HepG2 (cell line): ENCODE results near the gene UBR7. TPM values are rescaled to one million over a fixed set of nuclear protein-coding genes. Genes with fewer than 3 reads are reported as not detected.

Source experiments
- ADNP ChIP-seq: sonication (generic); formaldehyde crosslinking; IDR thresholded peaks from 2 replicates; pipeline ENCODE4 v1.4.0; 2020; ENCODE audit warnings: missing genetic modification reagents
- AFF4 ChIP-seq: sonication (generic); formaldehyde crosslinking; IDR thresholded peaks from 2 replicates; pipeline ENCODE4 v1.4.0; 2020; ENCODE audit warnings: missing genetic modification reagents
- DR1 ChIP-seq: sonication (generic); formaldehyde crosslinking; IDR thresholded peaks from 2 replicates; pipeline ENCODE4 v1.8.0; 2021; ENCODE audit warnings: mild to moderate bottlenecking, missing genetic modification reagents, inconsistent platforms
- FOXM1 ChIP-seq: sonication (generic); formaldehyde crosslinking; IDR thresholded peaks from 2 replicates; pipeline ENCODE4 v1.5.0; 2020; ENCODE audit warnings: missing genetic modification reagents
- MEIS2 ChIP-seq: sonication (generic); formaldehyde crosslinking; IDR thresholded peaks from 2 replicates; pipeline ENCODE4 v1.9.0; 2021; ENCODE audit warnings: mild to moderate bottlenecking, missing genetic modification reagents
- NCOA1 ChIP-seq: sonication (generic); formaldehyde crosslinking; IDR thresholded peaks from 2 replicates; pipeline ENCODE4 v1.9.0; 2021; ENCODE audit warnings: missing genetic modification reagents
- PAX8 ChIP-seq: sonication (generic); formaldehyde crosslinking; IDR thresholded peaks from 2 replicates; pipeline ENCODE4 v1.8.0; 2022; ENCODE audit warnings: mild to moderate bottlenecking, missing genetic modification reagents, borderline replicate concordance
- SMC3 ChIP-seq: IDR thresholded peaks from 2 replicates; pipeline ENCODE4 v1.6.1; 2011; ENCODE audit warnings: low read length, improper control_type of control experiment
- SNAI1 ChIP-seq: sonication (generic); formaldehyde crosslinking; IDR thresholded peaks from 2 replicates; pipeline ENCODE4 v1.5.0; 2020; ENCODE audit warnings: mild to moderate bottlenecking, missing genetic modification reagents, borderline replicate concordance
- SP1 ChIP-seq, 2 experiments: fragments of 450-650 bp in 1 of 2; sonication (generic) in 1 of 2; formaldehyde crosslinking in 1 of 2; IDR thresholded peaks; 2 replicates each; pipeline versions ENCODE4 v1.4.0 to v1.6.1; 2016 to 2020; ENCODE audit warnings: missing genetic modification reagents in 1 of 2
- ZBTB1 ChIP-seq: sonication (generic); formaldehyde crosslinking; IDR thresholded peaks from 2 replicates; pipeline ENCODE4 v1.4.0; 2020; ENCODE audit warnings: missing genetic modification reagents, borderline replicate concordance
- ZBTB33 ChIP-seq: sonication (generic); formaldehyde crosslinking; IDR thresholded peaks from 2 replicates; pipeline ENCODE4 v1.4.0; 2020; ENCODE audit warnings: missing genetic modification reagents
- ZBTB38 ChIP-seq: sonication (generic); formaldehyde crosslinking; IDR thresholded peaks from 2 replicates; pipeline ENCODE4 v1.5.1; 2020; ENCODE audit warnings: mild to moderate bottlenecking, missing genetic modification reagents
- ZBTB42 ChIP-seq: sonication (generic); formaldehyde crosslinking; IDR thresholded peaks from 2 replicates; pipeline ENCODE4 v1.5.0; 2020; ENCODE audit warnings: mild to moderate bottlenecking, missing genetic modification reagents
- ZFYVE20 ChIP-seq: sonication (generic); formaldehyde crosslinking; IDR thresholded peaks from 2 replicates; pipeline ENCODE4 v1.8.0; 2023; ENCODE audit warnings: low read depth, mild to moderate bottlenecking, moderate library complexity, missing genetic modification reagents, borderline replicate concordance
- ZNF224 ChIP-seq: sonication (generic); formaldehyde crosslinking; IDR thresholded peaks from 2 replicates; pipeline ENCODE4 v1.5.0; 2020; ENCODE audit warnings: mild to moderate bottlenecking, missing genetic modification reagents
- ZNF274 ChIP-seq: sonication (generic); formaldehyde crosslinking; IDR thresholded peaks from 2 replicates; pipeline ENCODE4 v1.5.1; 2020; ENCODE audit warnings: mild to moderate bottlenecking, missing genetic modification reagents
- ZNF468 ChIP-seq: sonication (generic); formaldehyde crosslinking; IDR thresholded peaks from 2 replicates; pipeline ENCODE4 v1.8.0; 2022; ENCODE audit warnings: mild to moderate bottlenecking, moderate library complexity, missing genetic modification reagents
- ZNF552 ChIP-seq: sonication (generic); formaldehyde crosslinking; IDR thresholded peaks from 2 replicates; pipeline ENCODE4 v1.9.0; 2022; ENCODE audit warnings: missing genetic modification reagents, mild to moderate bottlenecking, borderline replicate concordance
- ZNF605 ChIP-seq: sonication (generic); formaldehyde crosslinking; IDR thresholded peaks from 2 replicates; pipeline ENCODE4 v1.8.0; 2022; ENCODE audit warnings: mild to moderate bottlenecking, missing genetic modification reagents
- ZNF691 ChIP-seq: sonication (generic); formaldehyde crosslinking; IDR thresholded peaks from 2 replicates; pipeline ENCODE4 v1.4.0; 2020; ENCODE audit warnings: missing genetic modification reagents, low read depth, mild to moderate bottlenecking, borderline replicate concordance
- ZNF788 ChIP-seq: sonication (generic); formaldehyde crosslinking; IDR thresholded peaks from 2 replicates; pipeline ENCODE4 v1.5.0; 2020; ENCODE audit warnings: mild to moderate bottlenecking, missing genetic modification reagents, borderline replicate concordance
- polyA plus RNA-seq, 8 experiments: library from polyadenylated mRNA; depleted of rRNA in 3 of 8; stranded (reverse) in 7 of 8; unstranded in 1 of 8; fragments of >200 nt; fragmentation: Illumina TruSeq in 4 of 8; extraction: Trizol in 4 of 8; gene quantifications; 2 replicates each; pipeline versions ENCODE4 v1.2.1 to v1.2.3, GENCODE V29; 2011 to 2016; ENCODE audit warnings: low read depth in 4 of 8, missing spikeins in 1 of 8, mixed read lengths in 1 of 8; ENCODE audit not compliant: insufficient read depth in 1 of 8
- total RNA-seq, 5 experiments: library from RNA; depleted of rRNA; stranded (reverse); fragments of >200 nt; fragmentation: Illumina TruSeq; extraction: Trizol; gene quantifications; 2 replicates each; pipeline ENCODE4 v1.2.3, GENCODE V29; 2016; ENCODE audit warnings: low read depth in 1 of 5

Gene UBR7
- total and polyA plus RNA-seq, 2 of the 13 experiments (the other 11 are each of a cell fraction or from before 2014, with no cell fraction given): 11.0 to 19.7 TPM

GRCh38 chr14:93184391-93185348, 22.4 kb upstream of the UBR7 start, which contains the start of the genes LYSET and MOAP1 (continued):
- TF ChIP-seq ADNP (CRISPR knock-in tag) (no peak), ZNF468 (CRISPR knock-in tag) (no peak), FOXM1 (no peak), MEIS2 (CRISPR knock-in tag) (0 out of 2 replicates have a peak, but pooled peaks have one; percentile 11), ZBTB33 (CRISPR knock-in tag) (no peak), NCOA1 (CRISPR knock-in tag) (no peak), ZBTB1 (CRISPR knock-in tag) (no peak), ZNF691 (CRISPR knock-in tag) (peak; percentile 79; the same call in 1 of the 2 replicates), ZBTB42 (CRISPR knock-in tag) (no peak), SNAI1 (CRISPR knock-in tag) (no peak), DR1 (CRISPR knock-in tag) (peak; percentile 42; the same call in 1 of the 2 replicates), ZNF224 (CRISPR knock-in tag) (no peak; the same call in 1 of the 2 replicates), ZNF552 (CRISPR knock-in tag) (no peak), AFF4 (no peak), SMC3 (no peak), ZFYVE20 (0 out of 2 replicates have a peak, but pooled peaks have one; percentile 23), ZNF605 (CRISPR knock-in tag) (no peak), ZNF274 (CRISPR knock-in tag) (peak; percentile 81; the same call in 1 of the 2 replicates), SP1 (IDR thresholded peaks at IDR 0.05) (no peak), SP1 (CRISPR knock-in tag; IDR thresholded peaks at IDR 0.05) (peak; percentile 53; the same call in 1 of the 2 replicates), PAX8 (0 out of 2 replicates have a peak, but pooled peaks have one; percentile 42), ZNF788 (CRISPR knock-in tag) (no peak), ZBTB38 (0 out of 2 replicates have a peak, but pooled peaks have one; percentile 53)
